OCI-LY7 (cell line): ENCODE measurements around the gene UBL4A. TPM values are rescaled to one million over a fixed set of nuclear protein-coding genes. Genes with fewer than 3 reads are reported as not detected.

Experiments
- BruUV-seq: library from RNA; stranded (reverse); fragments of 400-500 nt; replicated peaks from 2 replicates; lab custom pipeline; 2021; lab: Mats Ljungman, UMichigan
- CTCF ChIA-PET: fragments of 300-600 bp; sonication (Branson Sonifier 250); formaldehyde crosslinking; loops from one replicate; lab custom pipeline; 2022; ENCODE audit warnings: antibody characterized with exemption; ENCODE audit not compliant: unreplicated experiment; lab: Charles Lee
- POLR2A ChIA-PET: fragments of 300-600 bp; sonication (Branson Sonifier 250); formaldehyde crosslinking; loops from one replicate; lab custom pipeline; 2022; ENCODE audit warnings: antibody characterized with exemption; lab: Charles Lee
- DNase-seq: peaks from one replicate; pipeline ENCODE4 v3.0.0-alpha.2; 2015; ENCODE audit warnings: low spot score
- H2AFZ ChIP-seq: fragments of 200-600 bp; sonication (generic), shearing (Covaris generic); 2 replicates; pipeline ENCODE4 v1.6.1; 2014; ENCODE audit warnings: mild to moderate bottlenecking, antibody characterized with exemption, low read length, moderate library complexity
- H3K27ac ChIP-seq: fragments of 200-600 bp; sonication (generic); 2 replicates; pipeline ENCODE4 v1.5.1; 2014; ENCODE audit warnings: mixed run types, low read depth, mild to moderate bottlenecking, moderate library complexity, low read length, inconsistent platforms; ENCODE audit not compliant: poor library complexity, severe bottlenecking
- H3K36me3 ChIP-seq: fragments of 200-600 bp; sonication (generic); 2 replicates; pipeline ENCODE4 v1.6.1; 2014; ENCODE audit warnings: mild to moderate bottlenecking, antibody characterized with exemption, low read length, moderate library complexity, mixed read lengths; ENCODE audit not compliant: insufficient read depth
- H3K4me1 ChIP-seq: fragments of 200-600 bp; sonication (generic); 2 replicates; pipeline ENCODE4 v1.5.1; 2014; ENCODE audit warnings: mild to moderate bottlenecking, low read length; ENCODE audit not compliant: insufficient read depth, poor library complexity, severe bottlenecking
- H3K4me2 ChIP-seq: fragments of 200-600 bp; sonication (generic); 2 replicates; pipeline ENCODE4 v1.6.1; 2014; ENCODE audit warnings: mild to moderate bottlenecking, low read length
- H3K4me3 ChIP-seq: fragments of 200-600 bp; sonication (generic); 2 replicates; pipeline ENCODE4 v1.5.1; 2014; ENCODE audit warnings: mild to moderate bottlenecking, low read depth, low read length; ENCODE audit not compliant: poor library complexity, severe bottlenecking
- H3K79me2 ChIP-seq: fragments of 200-600 bp; sonication (generic); 2 replicates; pipeline ENCODE4 v1.6.1; 2016; ENCODE audit warnings: low read depth, mild to moderate bottlenecking, low read length, moderate library complexity, mixed read lengths; ENCODE audit not compliant: insufficient read depth
- H3K9me2 ChIP-seq: fragments of 200-600 bp; sonication (generic); 2 replicates; pipeline ENCODE4 v1.6.1; 2016; ENCODE audit warnings: mild to moderate bottlenecking, low read length, mixed read lengths; ENCODE audit not compliant: insufficient read depth
- H3K9me3 ChIP-seq: fragments of 200-600 bp; sonication (generic); 2 replicates; pipeline ENCODE4 v1.6.1; 2014; ENCODE audit warnings: mild to moderate bottlenecking, mixed run types, low read length, mixed read lengths
- H4K20me1 ChIP-seq: fragments of 200-600 bp; sonication (generic); 2 replicates; pipeline ENCODE4 v1.6.1; 2014; ENCODE audit warnings: mild to moderate bottlenecking, antibody characterized with exemption, low read length, moderate library complexity, mixed read lengths; ENCODE audit not compliant: insufficient read depth
- CTCF ChIP-seq: fragments of 200-600 bp; sonication (generic); conservative IDR thresholded peaks from 2 replicates; pipeline ENCODE4 v1.5.1; 2014; ENCODE audit warnings: mild to moderate bottlenecking, antibody characterized with exemption, low read length, moderate library complexity, mixed read lengths
- EZH2phosphoT487 ChIP-seq: fragments of 200-600 bp; sonication (generic); IDR thresholded peaks from 2 replicates; pipeline ENCODE4 v1.6.1; 2018; ENCODE audit warnings: low read depth, borderline replicate concordance, mild to moderate bottlenecking, mixed run types, antibody characterized with exemption, low read length, moderate library complexity, mixed read lengths
- intact Hi-C: fragments of 100-400 bp; cut with micrococcal nuclease; formaldehyde crosslinking; loops from one replicate; pipeline ENCODE4 v1.10.0; 2022; ENCODE audit not compliant: unreplicated experiment
- total RNA-seq, 2 experiments: library from RNA; depleted of rRNA in 1 of 2; stranded (reverse); fragments of >200 nt in 1 of 2; shearing (Covaris generic) in 1 of 2; gene quantifications; 2 replicates each; pipeline ENCODE4 v1.2.3, GENCODE V29; 2014 to 2022

UBL4A gene
- total RNA-seq, 2 experiments from 2014 or later: 49.7 to 89.9 TPM

DNA sequence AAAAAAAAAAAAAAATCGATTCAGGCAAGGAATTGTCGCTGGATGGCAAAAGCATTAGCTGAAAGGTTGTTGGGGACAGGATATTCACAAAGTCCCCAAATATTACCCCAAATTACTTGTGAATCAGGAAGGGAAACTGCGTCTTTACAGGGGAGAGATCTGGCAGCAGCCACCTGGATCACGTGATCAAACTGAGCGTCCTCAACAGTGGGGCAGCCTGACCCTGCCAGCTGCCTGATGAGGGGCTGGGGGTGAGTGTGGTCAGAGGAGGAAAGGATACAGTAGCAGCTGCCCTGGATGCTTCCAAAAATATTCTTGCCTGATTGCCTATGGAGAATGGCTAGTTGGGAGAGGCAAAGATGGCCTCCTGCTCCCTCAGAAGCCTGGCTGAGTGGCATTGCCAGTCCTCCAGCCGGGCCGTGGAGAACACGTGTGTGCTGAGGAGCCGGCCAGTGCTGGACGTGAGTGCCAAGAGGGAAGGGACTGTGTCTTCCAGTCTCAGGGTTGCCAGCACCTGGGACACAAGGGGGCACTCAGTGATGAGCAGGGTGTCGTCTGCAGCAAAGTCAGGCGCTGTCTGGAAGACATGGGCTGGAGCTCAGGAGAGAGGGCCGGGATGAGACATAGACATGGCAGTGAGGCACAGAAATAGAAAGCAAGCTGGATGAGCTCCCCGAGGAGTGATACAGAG lies 4.4 kb downstream of the UBL4A start:
- TF ChIP-seq CTCF (0 out of 2 replicates have a peak, but pooled peaks have one; percentile 11), EZH2phosphoT487 (no peak)
- H3K27ac ChIP-seq: peak overlapping the region; percentile 58
- no TSS peak for BruUV-seq
- ChIA-PET CTCF (no interaction called here), POLR2A (interaction anchor here (0.5 to 3.2 kb wide), 9 partner anchors 8 to 556 kb away, joined by 3 to 26 read pairs (median 3); partner anchors contain the start of genes ARHGAP4 and SLC10A3)
- H3K36me3 ChIP-seq: peaks cover 23% of the 10 kb centered on the region
- H4K20me1 ChIP-seq: no peaks in the 10 kb centered on the region
- H3K79me2 ChIP-seq: peaks cover 16% of the 10 kb centered on the region
- no peaks in the 10 kb centered on the region for H3K9me3 ChIP-seq
- H3K4me2 ChIP-seq: peak overlapping the region; percentile 53
- peak; percentile 33 for DNase-seq
- intact Hi-C loops: loop anchor here (5.0 kb wide), 1 partner anchor 70 kb away; the partner anchor contains the start of gene TAFAZZIN
- peaks cover 72% of the 10 kb centered on the region for H3K4me1 ChIP-seq
- peak overlapping the region; percentile 28 for H3K4me3 ChIP-seq
- no peaks in the 10 kb centered on the region for H3K9me2 ChIP-seq
- H2AFZ ChIP-seq: peak overlapping the region; percentile 78; the same call in 1 of the 2 replicates

GRCh38 chrX:154481195-154481594 lies 5.2 kb downstream of the UBL4A start:
- Histone ChIP-seq H4K20me1 (no peaks in the 10 kb centered on the region), H3K4me2 (peak overlapping the region; percentile 53), H3K36me3 (peaks cover 23% of the 10 kb centered on the region), H2AFZ (peak overlapping the region; percentile 78; the same call in 1 of the 2 replicates), H3K4me1 (peaks cover 68% of the 10 kb centered on the region), H3K79me2 (peaks cover 16% of the 10 kb centered on the region), H3K4me3 (no peak overlapping the region), H3K9me2 (no peaks in the 10 kb centered on the region), H3K9me3 (no peaks in the 10 kb centered on the region), H3K27ac (peak overlapping the region; percentile 58)
- peak; percentile 43 for DNase-seq
- intact Hi-C loops: loop anchor here (5.0 kb wide), 1 partner anchor 69 kb away; the partner anchor contains the start of gene TAFAZZIN
- POLR2A ChIA-PET: interaction anchor here (0.7 to 3.2 kb wide), 5 partner anchors 9 to 555 kb away, joined by 3 to 26 read pairs (median 3); partner anchors contain the start of genes ARHGAP4 and SLC10A3
- no peak for TF ChIP-seq CTCF
- no peak for TF ChIP-seq EZH2phosphoT487
- CTCF ChIA-PET: no interaction called here
- no TSS peak for BruUV-seq
